ENCODE data around the gene LDLRAD4. TPM values are rescaled to one million over a fixed set of nuclear protein-coding genes. Genes with fewer than 3 reads are reported as not detected.

Gene LDLRAD4
- total RNA-seq, 1 experiment from 2014 or later, result 204 TPM

GRCh38 chr18:13433125-13433524 lies 214.6 kb downstream of the LDLRAD4 start:
- Histone ChIP-seq H3K4me2 (ENCODE audit: low read depth, low read length, poor library complexity, severe bottlenecking) (no peak overlapping the region), H3K27ac (ENCODE audit: low read length) (no peak overlapping the region), H3K4me1 (ENCODE audit: low read length) (peaks cover 4% of the 10 kb centered on the region), H3K4me3 (ENCODE audit: low read length) (no peak overlapping the region), H4K20me1 (ENCODE audit: insufficient read depth, low read depth, low read length) (no peaks in the 10 kb centered on the region), H3K9ac (ENCODE audit: low read length) (no peak overlapping the region), H2AFZ (ENCODE audit: low read length) (no peak overlapping the region), H3K79me2 (ENCODE audit: low read length) (no peaks in the 10 kb centered on the region), H3K9me2 (replicated peaks; ENCODE audit: insufficient read depth, low read length) (no peaks in the 10 kb centered on the region), H3K36me3 (ENCODE audit: insufficient read depth, low read length) (no peaks in the 10 kb centered on the region), H3K27me3 (ENCODE audit: low read length) (no peaks in the 10 kb centered on the region), H3K9me3 (ENCODE audit: low read length) (no peaks in the 10 kb centered on the region)
- DNase-seq, result no peak

GRCh38 chr18:13433685-13434084 lies 215.1 kb downstream of the LDLRAD4 start:
- no peaks in the 10 kb centered on the region for H3K9me3 ChIP-seq (ENCODE audit: low read length)
- DNase-seq, result no peak
- no peaks in the 10 kb centered on the region for H3K79me2 ChIP-seq (ENCODE audit: low read length)
- H3K36me3 ChIP-seq (ENCODE audit: insufficient read depth, low read length), result no peaks in the 10 kb centered on the region
- H3K4me3 ChIP-seq (ENCODE audit: low read length), result no peak overlapping the region
- H4K20me1 ChIP-seq (ENCODE audit: insufficient read depth, low read depth, low read length), result no peaks in the 10 kb centered on the region
- no peaks in the 10 kb centered on the region for H3K9me2 ChIP-seq (replicated peaks; ENCODE audit: insufficient read depth, low read length)
- H3K9ac ChIP-seq (ENCODE audit: low read length), result no peak overlapping the region
- no peak overlapping the region for H3K27ac ChIP-seq (ENCODE audit: low read length)
- H2AFZ ChIP-seq (ENCODE audit: low read length), result no peak overlapping the region
- no peak overlapping the region for H3K4me2 ChIP-seq (ENCODE audit: low read depth, low read length, poor library complexity, severe bottlenecking)
- no peaks in the 10 kb centered on the region for H3K27me3 ChIP-seq (ENCODE audit: low read length)
- peaks cover 9% of the 10 kb centered on the region for H3K4me1 ChIP-seq (ENCODE audit: low read length)

DNA sequence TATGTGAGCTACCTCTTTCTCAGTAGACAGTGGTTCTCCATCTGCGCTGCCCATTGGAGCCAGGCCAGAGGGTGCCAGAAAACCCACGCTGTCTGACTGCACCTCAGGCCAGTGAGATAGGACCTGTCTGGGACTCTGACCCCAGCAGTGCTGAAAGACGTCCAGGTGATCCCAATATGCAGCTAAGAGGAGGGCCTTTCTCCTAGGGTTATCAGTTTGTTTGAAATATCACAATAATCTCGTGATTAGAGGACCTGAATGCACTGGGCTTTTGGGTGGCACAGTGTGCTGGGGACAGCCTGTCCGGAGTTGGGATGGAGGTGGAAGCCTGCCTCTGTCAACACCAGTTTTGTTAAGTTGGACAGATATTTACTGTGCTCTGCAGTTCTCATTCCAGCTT lies 216.3 kb downstream of the LDLRAD4 start:
- no peak for DNase-seq
- Histone ChIP-seq H3K9me2 (replicated peaks; ENCODE audit: insufficient read depth, low read length) (no peaks in the 10 kb centered on the region), H3K27ac (ENCODE audit: low read length) (no peak overlapping the region)

DNA sequence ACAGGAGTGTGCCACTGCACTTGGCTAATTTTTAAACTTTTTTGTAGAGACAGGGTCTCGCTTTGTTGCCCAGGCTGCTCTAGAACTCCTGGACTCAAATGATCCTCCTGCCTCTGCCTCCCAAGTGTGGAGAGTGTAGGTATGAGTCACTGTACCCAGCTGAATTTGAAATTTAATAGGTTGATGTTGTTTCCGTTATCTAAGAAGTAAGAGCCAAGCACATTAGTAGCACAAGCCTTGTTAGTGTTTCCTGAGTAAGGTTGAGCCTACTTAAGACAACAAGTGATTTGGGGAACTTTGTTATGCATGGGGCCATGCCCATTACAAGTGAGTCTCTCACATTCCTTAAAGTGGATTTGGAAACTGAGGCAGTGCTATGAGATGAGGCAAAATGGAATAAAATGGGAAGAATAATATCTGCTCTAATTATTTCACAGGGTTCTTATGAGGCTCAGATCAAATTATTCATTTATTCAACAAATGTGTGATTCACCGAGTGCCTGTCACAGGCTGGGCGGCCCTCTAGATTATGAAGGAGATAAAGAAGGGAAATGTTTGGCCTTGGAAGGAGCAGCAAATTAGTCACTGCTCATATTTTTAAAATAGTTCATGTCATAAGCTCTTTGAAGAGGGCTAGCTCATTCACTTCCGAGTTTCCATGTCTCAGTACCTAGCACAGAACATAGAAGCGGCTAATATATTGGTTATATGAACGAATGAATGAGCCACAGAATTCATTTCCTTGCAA lies 217.2 kb downstream of the LDLRAD4 start:
- Histone ChIP-seq H3K4me2 (ENCODE audit: low read depth, low read length, poor library complexity, severe bottlenecking) (no peak overlapping the region), H3K79me2 (ENCODE audit: low read length) (no peaks in the 10 kb centered on the region), H3K9me2 (replicated peaks; ENCODE audit: insufficient read depth, low read length) (no peaks in the 10 kb centered on the region), H2AFZ (ENCODE audit: low read length) (no peak overlapping the region), H3K4me3 (ENCODE audit: low read length) (no peak overlapping the region), H4K20me1 (ENCODE audit: insufficient read depth, low read depth, low read length) (no peaks in the 10 kb centered on the region), H3K27me3 (ENCODE audit: low read length) (no peaks in the 10 kb centered on the region), H3K27ac (ENCODE audit: low read length) (no peak overlapping the region), H3K36me3 (ENCODE audit: insufficient read depth, low read length) (no peaks in the 10 kb centered on the region), H3K9ac (ENCODE audit: low read length) (no peak overlapping the region), H3K4me1 (ENCODE audit: low read length) (peaks cover 9% of the 10 kb centered on the region), H3K9me3 (ENCODE audit: low read length) (no peaks in the 10 kb centered on the region)
- no peak for DNase-seq

More for the DNA sequence above, 216.3 kb downstream of the LDLRAD4 start:
- H3K9me3 ChIP-seq (ENCODE audit: low read length), result no peaks in the 10 kb centered on the region
- H3K9ac ChIP-seq (ENCODE audit: low read length), result no peak overlapping the region
- no peaks in the 10 kb centered on the region for H3K79me2 ChIP-seq (ENCODE audit: low read length)
- H3K4me3 ChIP-seq (ENCODE audit: low read length), result no peak overlapping the region
- H3K27me3 ChIP-seq (ENCODE audit: low read length), result no peaks in the 10 kb centered on the region
- peaks cover 9% of the 10 kb centered on the region for H3K4me1 ChIP-seq (ENCODE audit: low read length)
- no peak overlapping the region for H3K4me2 ChIP-seq (ENCODE audit: low read depth, low read length, poor library complexity, severe bottlenecking)
- H3K36me3 ChIP-seq (ENCODE audit: insufficient read depth, low read length), result no peaks in the 10 kb centered on the region
- H2AFZ ChIP-seq (ENCODE audit: low read length), result no peak overlapping the region
- H4K20me1 ChIP-seq (ENCODE audit: insufficient read depth, low read depth, low read length), result no peaks in the 10 kb centered on the region

DNA sequence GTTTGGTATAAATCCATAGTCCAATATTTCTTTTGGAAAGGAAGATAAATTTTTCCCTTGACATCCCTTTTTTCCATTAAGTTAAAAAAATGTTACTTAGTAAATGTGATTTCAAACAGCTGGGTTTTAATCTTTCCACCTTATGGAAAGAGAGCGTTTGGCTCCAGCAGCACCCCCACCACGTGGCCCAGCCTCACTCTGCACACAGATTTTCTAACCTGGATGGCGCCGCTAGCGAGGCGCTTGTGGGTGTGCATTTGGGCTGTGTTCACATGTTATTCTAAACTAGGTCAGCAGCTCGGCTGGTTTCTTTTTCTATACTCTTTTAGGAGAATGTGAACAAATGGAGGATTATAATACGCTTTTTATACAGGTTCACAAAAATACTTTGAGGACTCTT lies 218.0 kb downstream of the LDLRAD4 start:
- DNase-seq, result no peak
- Histone ChIP-seq H3K4me3 (ENCODE audit: low read length) (no peak overlapping the region), H4K20me1 (ENCODE audit: insufficient read depth, low read depth, low read length) (no peaks in the 10 kb centered on the region), H3K9ac (ENCODE audit: low read length) (no peak overlapping the region), H3K9me3 (ENCODE audit: low read length) (no peaks in the 10 kb centered on the region), H3K79me2 (ENCODE audit: low read length) (no peaks in the 10 kb centered on the region), H3K27ac (ENCODE audit: low read length) (no peak overlapping the region), H3K36me3 (ENCODE audit: insufficient read depth, low read length) (no peaks in the 10 kb centered on the region), H2AFZ (ENCODE audit: low read length) (no peak overlapping the region), H3K27me3 (ENCODE audit: low read length) (no peaks in the 10 kb centered on the region), H3K4me2 (ENCODE audit: low read depth, low read length, poor library complexity, severe bottlenecking) (no peak overlapping the region), H3K4me1 (ENCODE audit: low read length) (peaks cover 9% of the 10 kb centered on the region), H3K9me2 (replicated peaks; ENCODE audit: insufficient read depth, low read length) (no peaks in the 10 kb centered on the region)

- DNase-seq, result no peak
- Histone ChIP-seq H3K27me3 (ENCODE audit: low read length) (no peaks in the 10 kb centered on the region), H3K4me3 (ENCODE audit: low read length) (no peak overlapping the region), H3K79me2 (ENCODE audit: low read length) (no peaks in the 10 kb centered on the region), H2AFZ (ENCODE audit: low read length) (no peak overlapping the region), H4K20me1 (ENCODE audit: insufficient read depth, low read depth, low read length) (no peaks in the 10 kb centered on the region), H3K36me3 (ENCODE audit: insufficient read depth, low read length) (no peaks in the 10 kb centered on the region), H3K4me2 (ENCODE audit: low read depth, low read length, poor library complexity, severe bottlenecking) (no peak overlapping the region), H3K27ac (ENCODE audit: low read length) (no peak overlapping the region), H3K4me1 (ENCODE audit: low read length) (peaks cover 9% of the 10 kb centered on the region), H3K9me2 (replicated peaks; ENCODE audit: insufficient read depth, low read length) (no peaks in the 10 kb centered on the region), H3K9me3 (ENCODE audit: low read length) (no peaks in the 10 kb centered on the region), H3K9ac (ENCODE audit: low read length) (no peak overlapping the region)
Measured at GRCh38 chr18:13437034-13437433, 218.5 kb downstream of the LDLRAD4 start.

DNA sequence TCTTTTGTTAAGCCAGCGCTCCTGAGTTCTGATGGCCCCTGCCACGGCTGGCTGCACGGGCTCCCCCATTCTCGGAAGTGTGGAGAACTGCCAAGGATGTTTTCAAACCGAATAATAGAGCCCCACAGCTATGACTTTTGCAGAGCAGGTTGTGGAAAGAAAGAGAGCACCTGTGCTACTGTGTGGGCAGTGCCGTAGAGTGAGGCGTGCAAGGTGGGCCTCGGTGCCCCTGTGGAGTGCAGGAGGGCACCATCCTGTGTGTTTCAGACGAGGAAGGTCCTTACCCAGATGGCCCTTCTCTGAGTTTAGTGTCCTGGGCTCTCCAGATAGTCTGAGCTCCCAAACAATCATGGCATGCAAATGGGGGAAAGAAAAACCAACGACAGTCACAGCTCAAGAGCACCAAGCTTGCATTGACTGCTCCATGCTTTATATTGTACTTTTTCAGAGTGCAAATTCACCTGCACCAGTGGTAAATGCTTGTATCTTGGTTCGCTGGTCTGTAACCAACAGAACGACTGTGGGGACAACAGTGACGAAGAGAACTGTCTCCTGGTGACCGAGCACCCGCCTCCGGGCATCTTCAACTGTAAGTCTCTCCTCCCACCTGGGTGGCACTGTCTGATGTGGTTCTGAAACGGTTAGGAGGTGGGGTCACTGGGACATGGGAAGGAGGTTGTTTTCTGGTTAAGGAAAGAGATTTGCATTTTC lies 219.4 kb downstream of the LDLRAD4 start:
- DNase-seq, result no peak
- Histone ChIP-seq H2AFZ (ENCODE audit: low read length) (no peak overlapping the region), H4K20me1 (ENCODE audit: insufficient read depth, low read depth, low read length) (no peaks in the 10 kb centered on the region), H3K4me2 (ENCODE audit: low read depth, low read length, poor library complexity, severe bottlenecking) (no peak overlapping the region), H3K4me1 (ENCODE audit: low read length) (peaks cover 9% of the 10 kb centered on the region), H3K4me3 (ENCODE audit: low read length) (no peak overlapping the region), H3K27ac (ENCODE audit: low read length) (no peak overlapping the region), H3K9me3 (ENCODE audit: low read length) (no peaks in the 10 kb centered on the region), H3K79me2 (ENCODE audit: low read length) (no peaks in the 10 kb centered on the region), H3K36me3 (ENCODE audit: insufficient read depth, low read length) (no peaks in the 10 kb centered on the region), H3K27me3 (ENCODE audit: low read length) (no peaks in the 10 kb centered on the region), H3K9me2 (replicated peaks; ENCODE audit: insufficient read depth, low read length) (no peaks in the 10 kb centered on the region), H3K9ac (ENCODE audit: low read length) (no peak overlapping the region)

DNA sequence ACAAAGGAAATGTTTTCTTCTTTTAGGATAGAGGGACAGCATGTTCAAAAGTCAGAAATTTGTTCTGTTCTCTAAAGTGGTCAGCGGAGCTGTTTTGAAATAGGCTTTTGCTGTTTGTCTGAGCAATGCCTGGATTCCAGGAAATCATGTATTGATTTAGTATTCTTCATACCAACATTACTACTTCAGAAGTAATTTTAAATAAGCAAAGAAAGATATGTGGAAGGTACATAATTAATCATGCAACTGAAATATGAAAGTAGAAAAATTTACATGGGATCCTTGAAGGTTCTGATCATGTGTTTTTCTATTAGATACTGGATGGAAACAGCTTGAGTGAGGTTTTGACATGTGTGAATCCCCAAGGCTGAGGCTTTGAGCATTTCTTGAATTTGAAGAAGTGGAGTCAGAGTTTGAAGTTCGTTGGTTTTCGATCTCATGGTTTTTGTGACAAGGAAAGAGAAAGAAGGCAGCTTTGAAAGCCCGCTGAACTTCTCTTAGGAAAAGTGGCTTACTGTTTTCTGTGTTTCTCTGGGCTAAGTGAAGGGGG lies 220.0 kb downstream of the LDLRAD4 start:
- no peak overlapping the region for H3K9ac ChIP-seq (ENCODE audit: low read length)
- H3K27ac ChIP-seq (ENCODE audit: low read length), result no peak overlapping the region
- H3K27me3 ChIP-seq (ENCODE audit: low read length), result no peaks in the 10 kb centered on the region
- no peaks in the 10 kb centered on the region for H4K20me1 ChIP-seq (ENCODE audit: insufficient read depth, low read depth, low read length)
- no peak for DNase-seq
- H3K9me2 ChIP-seq (replicated peaks; ENCODE audit: insufficient read depth, low read length), result no peaks in the 10 kb centered on the region
- no peaks in the 10 kb centered on the region for H3K9me3 ChIP-seq (ENCODE audit: low read length)
- no peaks in the 10 kb centered on the region for H3K36me3 ChIP-seq (ENCODE audit: insufficient read depth, low read length)
- no peak overlapping the region for H3K4me3 ChIP-seq (ENCODE audit: low read length)
- H3K4me2 ChIP-seq (ENCODE audit: low read depth, low read length, poor library complexity, severe bottlenecking), result no peak overlapping the region
- no peaks in the 10 kb centered on the region for H3K79me2 ChIP-seq (ENCODE audit: low read length)
- H3K4me1 ChIP-seq (ENCODE audit: low read length), result peaks cover 9% of the 10 kb centered on the region
- H2AFZ ChIP-seq (ENCODE audit: low read length), result no peak overlapping the region

Data from Karpas-422 (cell line).